Ishikawa (cell line): ENCODE measurements around the gene LOXHD1.
A peak's percentile ranks its signal among the peaks of the same experiment; 100 is the strongest.

ENCODE experiments used
- CEBPB ChIP-seq: IDR thresholded peaks from 2 replicates; pipeline ENCODE4 v1.6.1; 2012
- CREB1 ChIP-seq: IDR thresholded peaks from 2 replicates; pipeline ENCODE4 v1.6.1; 2012; ENCODE audit warnings: low read depth
- EGR1 ChIP-seq: IDR thresholded peaks from 2 replicates; pipeline ENCODE4 v1.6.1; 2012
- EP300 ChIP-seq: IDR thresholded peaks from 2 replicates; pipeline ENCODE4 v1.6.1; 2012; ENCODE audit warnings: borderline replicate concordance
- FOXM1 ChIP-seq: IDR thresholded peaks from 2 replicates; pipeline ENCODE4 v1.6.1; 2012; ENCODE audit warnings: low read depth, borderline replicate concordance
- NFIC ChIP-seq: IDR thresholded peaks from 2 replicates; pipeline ENCODE4 v1.6.1; 2012
- RAD21 ChIP-seq: IDR thresholded peaks from 2 replicates; pipeline ENCODE4 v1.6.1; 2012; ENCODE audit warnings: low read depth
- TAF1 ChIP-seq: IDR thresholded peaks from 2 replicates; pipeline ENCODE4 v1.6.1; 2012; ENCODE audit warnings: low read depth, mild to moderate bottlenecking
- TCF12 ChIP-seq: IDR thresholded peaks from 2 replicates; pipeline ENCODE4 v1.6.1; 2012; ENCODE audit warnings: low read depth
- TEAD4 ChIP-seq: IDR thresholded peaks from 2 replicates; pipeline ENCODE4 v1.6.1; 2012
- YY1 ChIP-seq: IDR thresholded peaks from 2 replicates; pipeline ENCODE4 v1.6.1; 2012; ENCODE audit warnings: low read depth
- ZBTB7A ChIP-seq: IDR thresholded peaks from 2 replicates; pipeline ENCODE4 v1.6.1; 2012; ENCODE audit warnings: low read depth
- TF ChIP-seq, protein P1 (sequence below): IDR thresholded peaks from 2 replicates; pipeline ENCODE4 v1.6.1; 2012; ENCODE audit warnings: low read depth, mild to moderate bottlenecking
- TF ChIP-seq, protein P2 (sequence below): IDR thresholded peaks from 2 replicates; pipeline ENCODE4 v1.6.1; 2012
- TF ChIP-seq, protein P3 (sequence below): IDR thresholded peaks from 2 replicates; pipeline ENCODE4 v1.6.1; 2012

Gene LOXHD1

DNA sequence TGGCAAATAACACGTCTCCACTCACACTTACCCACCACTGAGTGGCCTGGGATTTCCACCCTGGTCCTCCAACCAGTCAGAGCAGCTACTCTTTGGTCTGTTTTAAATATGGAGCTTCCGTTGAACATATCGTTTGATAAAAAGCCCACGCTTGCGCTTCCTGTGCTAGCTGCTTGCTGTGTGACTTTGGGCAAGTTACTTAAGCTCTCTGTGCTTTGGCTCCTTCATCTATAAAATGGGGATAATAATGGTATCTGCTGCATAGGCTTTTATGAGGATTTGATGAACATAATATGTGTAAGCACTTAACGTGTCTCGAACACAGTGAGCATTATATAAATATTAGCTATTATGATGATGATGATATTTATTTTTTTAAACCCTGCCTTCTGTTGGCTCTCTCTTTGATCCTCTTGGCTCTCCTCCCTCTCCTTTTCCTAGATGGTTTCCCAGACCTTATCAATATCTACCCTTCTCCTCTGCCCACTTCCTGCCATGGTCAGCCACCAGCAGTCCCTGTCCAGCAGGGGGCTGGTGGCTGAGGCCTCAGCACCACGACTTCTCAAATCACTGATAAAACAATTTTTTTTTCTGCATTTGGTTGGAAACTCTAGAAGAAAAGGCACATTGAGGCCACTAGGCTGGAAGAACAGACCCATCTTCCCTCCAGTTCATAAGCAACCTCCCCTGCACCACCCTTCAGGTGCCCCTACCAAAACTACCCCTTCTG is 191.9 kb downstream of the LOXHD1 start:
- TF ChIP-seq, protein P1, sequence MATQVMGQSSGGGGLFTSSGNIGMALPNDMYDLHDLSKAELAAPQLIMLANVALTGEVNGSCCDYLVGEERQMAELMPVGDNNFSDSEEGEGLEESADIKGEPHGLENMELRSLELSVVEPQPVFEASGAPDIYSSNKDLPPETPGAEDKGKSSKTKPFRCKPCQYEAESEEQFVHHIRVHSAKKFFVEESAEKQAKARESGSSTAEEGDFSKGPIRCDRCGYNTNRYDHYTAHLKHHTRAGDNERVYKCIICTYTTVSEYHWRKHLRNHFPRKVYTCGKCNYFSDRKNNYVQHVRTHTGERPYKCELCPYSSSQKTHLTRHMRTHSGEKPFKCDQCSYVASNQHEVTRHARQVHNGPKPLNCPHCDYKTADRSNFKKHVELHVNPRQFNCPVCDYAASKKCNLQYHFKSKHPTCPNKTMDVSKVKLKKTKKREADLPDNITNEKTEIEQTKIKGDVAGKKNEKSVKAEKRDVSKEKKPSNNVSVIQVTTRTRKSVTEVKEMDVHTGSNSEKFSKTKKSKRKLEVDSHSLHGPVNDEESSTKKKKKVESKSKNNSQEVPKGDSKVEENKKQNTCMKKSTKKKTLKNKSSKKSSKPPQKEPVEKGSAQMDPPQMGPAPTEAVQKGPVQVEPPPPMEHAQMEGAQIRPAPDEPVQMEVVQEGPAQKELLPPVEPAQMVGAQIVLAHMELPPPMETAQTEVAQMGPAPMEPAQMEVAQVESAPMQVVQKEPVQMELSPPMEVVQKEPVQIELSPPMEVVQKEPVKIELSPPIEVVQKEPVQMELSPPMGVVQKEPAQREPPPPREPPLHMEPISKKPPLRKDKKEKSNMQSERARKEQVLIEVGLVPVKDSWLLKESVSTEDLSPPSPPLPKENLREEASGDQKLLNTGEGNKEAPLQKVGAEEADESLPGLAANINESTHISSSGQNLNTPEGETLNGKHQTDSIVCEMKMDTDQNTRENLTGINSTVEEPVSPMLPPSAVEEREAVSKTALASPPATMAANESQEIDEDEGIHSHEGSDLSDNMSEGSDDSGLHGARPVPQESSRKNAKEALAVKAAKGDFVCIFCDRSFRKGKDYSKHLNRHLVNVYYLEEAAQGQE: 0 out of 2 replicates have a peak, but pooled peaks have one; percentile 11
- no peak for TF ChIP-seq CEBPB
- TF ChIP-seq, protein P2, sequence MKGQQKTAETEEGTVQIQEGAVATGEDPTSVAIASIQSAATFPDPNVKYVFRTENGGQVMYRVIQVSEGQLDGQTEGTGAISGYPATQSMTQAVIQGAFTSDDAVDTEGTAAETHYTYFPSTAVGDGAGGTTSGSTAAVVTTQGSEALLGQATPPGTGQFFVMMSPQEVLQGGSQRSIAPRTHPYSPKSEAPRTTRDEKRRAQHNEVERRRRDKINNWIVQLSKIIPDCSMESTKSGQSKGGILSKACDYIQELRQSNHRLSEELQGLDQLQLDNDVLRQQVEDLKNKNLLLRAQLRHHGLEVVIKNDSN: no peak
- TF ChIP-seq, protein P3, sequence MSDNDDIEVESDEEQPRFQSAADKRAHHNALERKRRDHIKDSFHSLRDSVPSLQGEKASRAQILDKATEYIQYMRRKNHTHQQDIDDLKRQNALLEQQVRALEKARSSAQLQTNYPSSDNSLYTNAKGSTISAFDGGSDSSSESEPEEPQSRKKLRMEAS: no peak

DNA sequence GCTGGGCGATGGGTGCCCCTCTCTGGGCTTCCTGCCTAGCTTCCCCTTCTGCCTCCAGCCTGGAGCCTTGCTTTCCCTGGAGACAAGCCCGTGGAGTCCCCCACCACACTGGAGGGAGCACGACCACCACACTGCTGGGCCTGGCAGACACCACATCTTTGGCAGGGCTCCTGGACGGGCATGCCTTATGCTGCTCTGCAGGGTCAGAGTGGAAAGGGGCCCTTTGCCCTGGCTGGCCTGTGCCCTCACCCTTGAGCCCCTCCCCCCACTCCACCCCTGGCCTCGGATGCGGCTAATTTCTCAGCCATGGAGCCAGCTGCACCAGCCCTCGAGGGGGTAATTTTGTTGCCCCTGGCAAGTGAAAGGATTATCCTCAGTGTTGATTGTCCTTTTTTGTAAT is 194.5 kb downstream of the LOXHD1 start:
- no peak for TF ChIP-seq TAF1

DNA sequence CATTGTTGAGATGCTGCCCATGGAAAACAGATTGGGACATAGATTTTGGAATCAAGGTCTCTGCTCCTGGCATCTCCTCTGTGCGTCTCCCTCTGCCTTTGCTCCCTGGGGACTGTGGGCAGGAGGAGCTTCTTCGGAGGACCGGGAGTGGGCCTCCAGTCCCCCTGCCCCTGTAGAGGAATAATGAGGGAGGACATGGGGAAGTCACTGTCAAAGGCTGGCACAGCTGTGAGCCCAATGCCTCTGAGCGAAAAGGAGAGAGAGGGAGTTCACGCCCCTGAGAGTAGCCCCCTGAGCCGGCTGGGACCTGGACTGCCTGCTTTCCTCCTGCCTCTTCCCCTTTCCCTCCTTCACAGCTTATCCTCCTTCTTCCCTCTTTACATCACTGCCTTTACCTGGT is 195.0 kb downstream of the LOXHD1 start:
- TF ChIP-seq TEAD4 (no peak), TAF1 (no peak), CEBPB (no peak), RAD21 (no peak), EGR1 (no peak), NFIC (no peak), EP300 (no peak), TCF12 (no peak), YY1 (no peak), ZBTB7A (no peak), FOXM1 (no peak), CREB1 (no peak)
- TF ChIP-seq, protein P1: no peak
- TF ChIP-seq, protein P3: no peak
- TF ChIP-seq, protein P2: no peak

DNA sequence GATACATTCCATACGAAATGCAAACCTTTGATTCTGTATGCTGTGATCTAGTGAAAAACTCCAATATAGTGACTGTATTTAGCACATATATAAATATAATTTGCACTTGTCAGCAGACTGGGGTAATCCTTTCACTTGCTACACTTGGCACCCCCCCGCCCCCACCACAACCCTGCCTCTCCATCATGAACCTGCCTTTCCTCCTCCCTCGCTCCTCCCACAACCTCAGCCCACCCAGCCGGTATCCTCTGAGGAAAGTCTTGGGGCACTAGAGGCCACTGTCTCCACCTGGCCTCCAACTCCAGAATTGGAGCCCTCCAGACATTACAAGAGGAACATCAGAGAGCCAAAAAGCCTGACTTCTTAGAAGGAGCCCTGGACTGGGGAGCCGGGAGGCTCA is 196.3 kb downstream of the LOXHD1 start:
- no peak for TF ChIP-seq YY1
- TF ChIP-seq NFIC: no peak
- no peak for TF ChIP-seq TEAD4
- TF ChIP-seq TCF12: no peak
- no peak for TF ChIP-seq CREB1
- TF ChIP-seq EP300: no peak
- no peak for TF ChIP-seq RAD21
- no peak for TF ChIP-seq EGR1
- no peak for TF ChIP-seq ZBTB7A
- no peak for TF ChIP-seq FOXM1
- TF ChIP-seq, protein P2: no peak
- TF ChIP-seq CEBPB: no peak
- TF ChIP-seq, protein P1: no peak
- TF ChIP-seq, protein P3: no peak
- no peak for TF ChIP-seq TAF1
